OCI-M1 (cell line): ENCODE results near the gene CPS1.

Experiments used
- DNase-seq: peaks from one replicate; lab custom pipeline; 2025; lab: John Stamatoyannopoulos, UW

CPS1 gene

GRCh38 chr2:210556329-210556980, at the start of gene CPS1:
TSS of gene CPS1 (plus strand) at chr2:210556599. CDS start at chr2:210556734, 135 bp downstream.
- no peak for DNase-seq

GRCh38 chr2:210515911-210516310, 40.5 kb upstream of the CPS1 start:
- DNase-seq: no peak

DNA sequence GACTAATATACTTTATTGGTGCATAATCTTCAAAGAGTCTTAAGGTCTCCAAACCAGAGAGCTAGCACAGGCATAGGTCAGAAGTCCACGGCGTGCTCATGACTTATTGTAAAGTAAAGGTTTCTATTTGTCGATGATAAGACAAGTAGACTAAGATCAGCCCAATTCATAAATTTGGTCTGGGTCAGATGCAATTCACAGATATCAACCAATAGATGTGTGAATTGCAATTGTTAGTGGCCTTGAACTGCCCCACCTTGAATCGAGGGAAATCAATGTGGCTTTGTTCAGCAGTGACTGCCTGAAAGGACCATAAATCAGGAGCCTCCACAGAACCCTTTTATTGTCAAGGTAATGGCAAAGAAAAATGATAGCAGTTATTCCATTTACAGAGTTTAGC, 39.1 kb upstream of the CPS1 start:
- DNase-seq: no peak

GRCh38 chr2:210519594-210519993, 36.8 kb upstream of the CPS1 start:
- DNase-seq: peak; percentile 54

DNA sequence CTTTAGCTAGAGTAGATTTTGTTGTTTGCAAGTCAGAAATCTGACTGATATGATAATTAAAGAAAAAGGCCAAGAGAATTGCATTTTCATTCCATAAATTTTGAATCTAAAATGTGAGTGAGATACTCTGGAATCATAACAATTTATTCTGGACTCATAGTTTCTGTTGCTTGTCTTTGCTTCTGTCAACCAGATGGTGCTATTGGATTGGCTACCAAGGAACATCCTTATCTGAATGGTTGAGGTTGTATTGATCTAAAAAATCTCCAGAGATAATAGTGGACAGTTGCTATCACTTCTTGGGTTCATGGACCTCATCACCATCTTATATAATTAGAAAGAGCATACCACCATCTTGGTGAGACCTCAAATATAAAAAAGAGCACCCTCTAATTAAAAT, 34.0 kb upstream of the CPS1 start:
- DNase-seq: no peak

- no peak for DNase-seq
These were observed 32.6 kb upstream of the CPS1 start for GRCh38 chr2:210523650-210524289.

DNA sequence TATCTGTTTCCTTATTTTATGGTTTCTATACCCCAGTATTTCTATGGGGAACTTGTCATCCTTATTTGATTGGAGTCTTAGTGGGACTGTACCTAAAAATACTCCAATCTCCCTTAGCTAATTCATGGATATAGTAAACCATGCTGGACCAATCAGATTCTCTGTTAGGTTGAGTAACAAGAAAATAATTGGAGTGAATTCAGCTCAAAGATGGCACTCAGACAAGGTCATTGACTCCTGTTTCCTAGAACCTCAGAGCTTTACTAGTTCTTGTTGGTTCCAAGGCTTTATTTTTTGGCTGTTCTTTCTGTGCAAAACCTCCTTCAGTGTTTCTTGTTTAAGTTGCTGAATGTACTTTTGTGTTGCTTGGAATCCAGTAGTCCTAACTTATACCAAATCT, 31.9 kb upstream of the CPS1 start:
- no peak for DNase-seq

- no peak for DNase-seq
These were observed 29.1 kb upstream of the CPS1 start for GRCh38 chr2:210527286-210527685.

GRCh38 chr2:210528716-210529115, 27.7 kb upstream of the CPS1 start:
- no peak for DNase-seq

- no peak for DNase-seq
These were observed 25.3 kb upstream of the CPS1 start for GRCh38 chr2:210531050-210531449.

DNA sequence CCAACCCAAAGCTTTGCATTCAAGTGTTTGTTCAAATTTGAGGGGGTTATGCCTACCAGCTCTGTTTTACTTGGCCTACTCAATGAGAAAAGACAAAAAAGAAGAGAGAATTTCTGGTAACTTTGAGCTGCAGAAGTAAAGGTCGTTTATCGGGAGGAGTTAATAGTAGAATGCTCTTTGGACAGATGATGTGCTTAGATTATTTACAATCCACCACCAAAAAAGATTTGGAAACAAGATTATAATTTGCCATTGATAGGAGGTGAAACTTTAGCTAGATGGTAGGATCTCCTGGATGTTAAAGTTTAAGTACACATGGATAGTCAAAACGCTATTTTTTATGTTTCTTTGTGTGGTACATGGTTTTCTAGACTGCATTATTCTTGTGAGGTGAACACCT, 24.9 kb upstream of the CPS1 start:
- DNase-seq: no peak

GRCh38 chr2:210533389-210533788, 23.0 kb upstream of the CPS1 start:
- no peak for DNase-seq

GRCh38 chr2:210534879-210535278, 21.5 kb upstream of the CPS1 start:
- no peak for DNase-seq

DNA sequence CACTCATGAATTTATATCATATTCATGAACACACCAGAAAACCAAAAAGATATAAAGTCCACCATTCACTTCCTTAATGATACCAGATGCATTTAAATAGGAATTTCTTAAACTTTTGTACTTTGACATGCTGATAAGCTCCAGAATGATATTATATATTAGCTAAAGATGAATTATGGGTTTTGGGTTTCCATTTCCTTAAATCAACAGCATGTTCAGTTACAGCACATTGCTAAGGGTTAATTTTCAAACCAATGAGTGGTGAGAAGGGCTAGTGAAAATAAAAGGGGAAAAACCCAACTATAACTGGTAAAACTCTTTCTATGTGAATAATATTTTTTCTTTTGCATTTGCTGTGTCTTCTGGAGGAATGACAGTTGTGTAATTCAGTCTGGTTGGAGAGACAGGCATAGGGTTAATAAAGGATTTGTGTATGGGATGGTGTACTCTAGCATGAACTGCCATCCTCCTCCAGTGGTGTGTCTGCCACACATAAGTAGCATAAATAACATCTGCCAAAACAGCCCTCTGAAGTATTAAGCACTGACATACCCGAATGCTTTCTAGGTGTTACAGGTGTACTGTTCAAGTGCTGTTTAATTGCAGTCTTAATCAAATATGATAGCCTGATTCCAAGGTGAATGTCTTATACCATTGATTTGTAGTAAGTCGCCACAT, 19.3 kb upstream of the CPS1 start:
- no peak for DNase-seq

DNA sequence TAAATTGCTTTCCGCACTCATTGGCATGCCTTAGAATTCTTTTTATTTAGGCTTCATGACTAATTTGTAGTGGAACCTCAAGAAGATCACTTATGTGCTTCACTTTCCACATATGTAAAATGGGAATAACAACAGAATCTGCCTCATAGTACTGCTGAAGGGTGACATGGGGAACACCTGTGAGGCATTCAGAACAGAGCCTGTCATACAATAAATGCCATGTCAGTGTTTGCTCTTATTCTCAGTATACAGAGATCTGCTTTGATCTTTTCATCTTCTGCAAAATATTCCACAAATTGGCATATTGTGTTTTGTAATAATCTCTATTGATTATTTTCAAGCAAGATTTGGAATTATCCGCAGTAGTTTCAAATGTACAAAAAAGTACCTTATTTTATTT, 17.4 kb upstream of the CPS1 start:
- DNase-seq: no peak

GRCh38 chr2:210539578-210540416, 16.6 kb upstream of the CPS1 start:
- peak; percentile 13 for DNase-seq

DNA sequence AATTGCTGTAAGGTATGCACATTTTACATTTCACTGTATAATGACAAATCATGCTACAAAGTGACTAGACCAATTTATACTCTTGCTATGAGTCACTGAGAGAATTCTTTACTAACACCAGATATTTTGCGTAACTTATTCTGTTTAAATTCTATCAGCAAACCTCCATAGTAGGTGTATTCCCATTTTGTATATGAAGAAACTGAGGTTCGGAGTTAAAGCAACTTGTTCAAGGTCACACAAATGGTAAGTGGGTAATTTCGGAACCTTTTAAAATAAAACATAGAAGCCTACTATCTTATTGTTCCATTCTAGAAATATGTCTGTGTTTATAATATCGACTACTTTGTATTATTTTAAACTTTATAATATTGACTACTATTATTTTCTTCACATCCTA, 15.9 kb upstream of the CPS1 start:
- no peak for DNase-seq

DNA sequence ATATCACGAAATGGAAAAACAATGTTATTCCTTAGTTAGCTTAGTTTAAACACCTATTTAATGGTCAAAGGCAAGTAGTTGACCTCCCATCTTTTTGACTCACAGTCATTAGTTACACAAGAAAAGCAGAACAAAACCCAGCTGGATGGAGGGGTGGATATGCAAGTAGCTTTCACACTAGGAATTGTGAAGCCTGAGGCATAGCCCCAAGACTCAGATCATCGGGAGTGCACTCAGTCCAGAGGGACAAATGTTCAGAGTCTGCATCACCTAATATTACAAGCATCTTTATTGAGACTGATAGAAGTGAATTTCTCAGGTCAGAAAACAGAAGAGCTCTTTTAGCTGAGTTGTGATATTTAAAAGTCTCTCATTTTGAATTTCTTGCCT, 15.5 kb upstream of the CPS1 start:
- peak; percentile 5 for DNase-seq

DNA sequence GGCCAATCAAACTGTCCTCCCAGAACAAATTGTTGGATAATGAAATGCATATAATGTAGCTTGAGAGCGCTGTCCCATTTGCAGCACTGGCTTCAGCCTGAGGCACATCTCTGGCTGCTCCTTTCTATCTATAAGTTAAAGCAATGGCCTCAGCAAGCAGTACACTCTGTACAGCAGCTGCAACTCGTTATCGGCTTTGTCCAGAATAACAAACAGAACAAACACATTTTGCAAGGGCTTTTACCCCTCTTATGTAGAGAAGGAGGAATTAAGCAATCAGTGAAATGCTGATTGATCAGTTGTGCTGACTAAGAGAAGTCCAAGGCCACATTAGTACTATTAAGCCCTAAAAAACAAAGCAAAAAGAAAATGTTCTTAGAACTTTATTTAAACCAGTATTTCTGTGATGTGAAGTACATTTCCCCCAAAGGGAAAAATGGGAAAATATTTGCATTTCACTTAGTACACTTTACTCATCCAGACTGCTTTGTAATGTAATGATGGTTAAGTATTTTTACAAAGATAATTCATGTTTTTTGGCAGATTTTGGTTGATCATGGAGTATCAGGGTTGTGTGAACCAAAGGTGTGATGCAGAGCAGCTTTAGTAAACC, 15.0 kb upstream of the CPS1 start:
- peak; percentile 46 for DNase-seq

DNA sequence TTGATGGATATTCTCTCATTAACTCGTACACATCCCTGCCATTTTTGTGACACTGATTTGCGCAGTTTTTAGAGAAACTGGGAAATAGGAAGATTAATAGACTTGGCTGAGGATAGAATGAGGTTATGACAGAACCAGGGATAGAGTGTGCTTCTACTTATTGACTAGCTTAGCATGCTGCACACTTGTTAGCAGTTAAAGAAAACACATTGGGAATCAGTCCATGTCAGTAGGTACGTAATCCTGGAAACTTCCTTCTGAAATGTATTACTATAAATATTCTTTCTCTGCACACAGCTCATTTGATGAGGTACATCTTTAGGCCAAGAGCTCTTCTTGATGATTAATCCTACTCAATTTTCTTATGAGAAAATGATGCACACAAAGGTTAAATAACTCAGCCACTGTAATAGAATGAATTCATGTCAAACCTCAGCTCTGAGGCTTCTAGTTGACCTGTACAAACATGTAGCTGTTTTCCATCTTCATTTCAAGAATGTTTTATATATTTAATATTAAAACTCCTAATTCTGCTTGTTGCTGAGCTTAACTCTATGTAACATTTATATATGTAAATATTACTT, 12.3 kb upstream of the CPS1 start:
- no peak for DNase-seq

DNA sequence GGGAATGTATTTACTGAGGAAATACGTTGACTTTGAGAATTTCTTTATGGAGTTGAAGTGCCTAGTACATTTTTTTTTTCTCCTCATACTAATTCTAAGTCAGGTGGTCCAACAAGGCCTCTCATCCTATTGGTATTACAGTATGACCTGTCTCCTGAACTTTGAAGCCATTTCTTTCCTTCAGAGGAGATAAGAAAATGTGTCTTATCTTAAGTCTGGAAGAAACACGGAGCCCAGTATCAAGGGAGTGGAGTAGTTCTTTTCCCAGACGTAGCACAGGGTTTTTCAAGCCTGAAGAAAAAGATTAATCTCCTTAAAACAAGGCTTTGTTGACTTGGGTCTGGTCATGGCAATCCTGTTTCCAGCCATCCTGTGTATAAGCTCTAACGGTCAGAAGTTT, 11.6 kb upstream of the CPS1 start:
- DNase-seq: no peak
